ENCODE measurements around the gene SNED1. TPM values are rescaled to one million over a fixed set of nuclear protein-coding genes. Genes with fewer than 3 reads are reported as not detected.

SNED1 gene
- total RNA-seq, 1 experiment from 2014 or later = 3.2 TPM

GRCh38 chr2:240981280-240981679, 17.1 kb upstream of the SNED1 start (continued):
- TF ChIP-seq ZNF232 (CRISPR knock-in tag; IDR thresholded peaks at IDR 0.05) (no peak), FOXJ3 (CRISPR knock-in tag; IDR thresholded peaks at IDR 0.05; ENCODE audit: borderline replicate concordance) (no peak), E2F4 (CRISPR knock-in tag; IDR thresholded peaks at IDR 0.05; ENCODE audit: borderline replicate concordance, low read depth) (no peak), AFF4 (CRISPR knock-in tag; IDR thresholded peaks at IDR 0.05; ENCODE audit: borderline replicate concordance) (no peak), ATF3 (CRISPR knock-in tag; conservative IDR thresholded peaks at IDR 0.05) (no peak), ZNF512 (CRISPR knock-in tag; IDR thresholded peaks at IDR 0.05; ENCODE audit: borderline replicate concordance) (no peak), ARID4B (CRISPR knock-in tag; IDR thresholded peaks at IDR 0.05; ENCODE audit: borderline replicate concordance) (no peak)

- peaks cover 2% of the 10 kb centered on the region; the same call in 1 of the 2 replicates for H3K27me3 Mint-ChIP-seq (ENCODE audit: low read depth)
- peak; percentile 10 for DNase-seq (ENCODE audit: low spot score)
- ChIA-PET CTCF (interaction anchor here (1.6 to 1.9 kb wide), 3 partner anchors 16 to 198 kb away, joined by 4 to 11 read pairs (median 6); no protein-coding TSS in a partner anchor), POLR2A (interaction anchor here (1.1 kb wide), 1 partner anchor 67 kb away, joined by 3 read pairs; no protein-coding TSS in a partner anchor)
- no peak overlapping the region for H3K4me3 Mint-ChIP-seq
- TF ChIP-seq PRRX2 (CRISPR knock-in tag; IDR thresholded peaks at IDR 0.05) (no peak), ESRRA (CRISPR knock-in tag; IDR thresholded peaks at IDR 0.05; ENCODE audit: borderline replicate concordance) (no peak), SMAD4 (CRISPR knock-in tag; IDR thresholded peaks at IDR 0.05) (no peak), ATF6 (CRISPR knock-in tag; IDR thresholded peaks at IDR 0.05) (no peak), JAZF1 (CRISPR knock-in tag; IDR thresholded peaks at IDR 0.05) (no peak), TEAD1 (CRISPR knock-in tag; IDR thresholded peaks at IDR 0.05) (no peak), ZNF416 (CRISPR knock-in tag; IDR thresholded peaks at IDR 0.05) (no peak), E2F1 (CRISPR knock-in tag; IDR thresholded peaks at IDR 0.05) (no peak), SMAD3 (CRISPR knock-in tag; IDR thresholded peaks at IDR 0.05; ENCODE audit: borderline replicate concordance) (no peak), ZMAT4 (CRISPR knock-in tag; IDR thresholded peaks at IDR 0.05) (no peak), CREB1 (CRISPR knock-in tag; IDR thresholded peaks at IDR 0.05) (no peak), ZNF423 (CRISPR knock-in tag; IDR thresholded peaks at IDR 0.05) (no peak)
- no peaks in the 10 kb centered on the region for H3K9me3 Mint-ChIP-seq
- no peaks in the 10 kb centered on the region for H3K36me3 Mint-ChIP-seq
- no peaks in the 10 kb centered on the region for H3K4me1 Mint-ChIP-seq
- no peak for ATAC-seq
- no peak overlapping the region for H3K27ac Mint-ChIP-seq
Observed at GRCh38 chr2:240981871-240982800, 16.3 kb upstream of the SNED1 start.
